Measurements from ENCODE around the gene AJM1.

Gene AJM1

GRCh38 chr9:136807281-136808074, 34.8 kb upstream of the AJM1 start, which contains the start of gene RABL6:
RABL6 (plus strand) TSS chr9:136807948; CDS start chr9:136808197, 249 bp downstream.
- FAIRE-seq, result peak; percentile 96
- DNase-seq (ENCODE audit: insufficient read length, low spot score), result peak; percentile 98
- TF ChIP-seq POU2F2 (IDR thresholded peaks at IDR 0.05; ENCODE audit: low read depth, low read length), result no peak
- peak; percentile 61; the same call in 1 of the 2 replicates for TF ChIP-seq POLR2A (IDR thresholded peaks at IDR 0.05; ENCODE audit: low read depth, low read length)
- TF ChIP-seq SPI1 (IDR thresholded peaks at IDR 0.05; ENCODE audit: low read depth, low read length), result no peak
- TF ChIP-seq PAX5 (IDR thresholded peaks at IDR 0.05; ENCODE audit: insufficient read depth, low read length, severe bottlenecking), result no peak
- TF ChIP-seq TAF1 (IDR thresholded peaks at IDR 0.05; ENCODE audit: low read depth, low read length), result peak; percentile 90

- peak; percentile 57 for DNase-seq (ENCODE audit: insufficient read length, low spot score)
- TF ChIP-seq POLR2AphosphoS5 (IDR thresholded peaks at IDR 0.05; ENCODE audit: low read depth, low read length) (no peak), SPI1 (IDR thresholded peaks at IDR 0.05; ENCODE audit: low read depth, low read length) (no peak), POLR2A (IDR thresholded peaks at IDR 0.05; ENCODE audit: low read depth, low read length) (no peak), PAX5 (IDR thresholded peaks at IDR 0.05; ENCODE audit: insufficient read depth, low read length, severe bottlenecking) (peak; percentile 88), POU2F2 (IDR thresholded peaks at IDR 0.05; ENCODE audit: low read depth, low read length) (no peak), TAF1 (IDR thresholded peaks at IDR 0.05; ENCODE audit: low read depth, low read length) (peak; percentile 72)
- FAIRE-seq, result no peak
These were observed 34.0 kb upstream of the AJM1 start for GRCh38 chr9:136808075-136808805.

- TF ChIP-seq SPI1 (IDR thresholded peaks at IDR 0.05; ENCODE audit: low read depth, low read length) (no peak), POU2F2 (IDR thresholded peaks at IDR 0.05; ENCODE audit: low read depth, low read length) (no peak), POLR2A (IDR thresholded peaks at IDR 0.05; ENCODE audit: low read depth, low read length) (no peak)
- DNase-seq (ENCODE audit: insufficient read length, low spot score), result no peak
- no peak for FAIRE-seq
These were observed 33.5 kb upstream of the AJM1 start for GRCh38 chr9:136808806-136809158.

GRCh38 chr9:136814725-136815421, 27.4 kb upstream of the AJM1 start:
- FAIRE-seq (no peak), DNase-seq (ENCODE audit: insufficient read length, low spot score) (no peak)
- no peak for TF ChIP-seq POLR2AphosphoS5 (IDR thresholded peaks at IDR 0.05; ENCODE audit: low read depth, low read length)
- no peak for TF ChIP-seq POU2F2 (IDR thresholded peaks at IDR 0.05; ENCODE audit: low read depth, low read length)
- no peak for TF ChIP-seq SPI1 (IDR thresholded peaks at IDR 0.05; ENCODE audit: low read depth, low read length)
- TF ChIP-seq TAF1 (IDR thresholded peaks at IDR 0.05; ENCODE audit: low read depth, low read length), result no peak
- no peak for TF ChIP-seq POLR2A (IDR thresholded peaks at IDR 0.05; ENCODE audit: low read depth, low read length)
- no peak for TF ChIP-seq PAX5 (IDR thresholded peaks at IDR 0.05; ENCODE audit: insufficient read depth, low read length, severe bottlenecking)

- FAIRE-seq (no peak), DNase-seq (ENCODE audit: insufficient read length, low spot score) (no peak)
- TF ChIP-seq SPI1 (IDR thresholded peaks at IDR 0.05; ENCODE audit: low read depth, low read length), result 0 out of 2 replicates have a peak, but pooled peaks have one; percentile 14
- TF ChIP-seq POLR2AphosphoS5 (IDR thresholded peaks at IDR 0.05; ENCODE audit: low read depth, low read length), result no peak
These were observed 26.9 kb upstream of the AJM1 start for GRCh38 chr9:136815422-136815782.

GRCh38 chr9:136820971-136821825, 21.1 kb upstream of the AJM1 start:
- FAIRE-seq, result no peak
- DNase-seq (ENCODE audit: insufficient read length, low spot score), result no peak
- TF ChIP-seq PAX5 (IDR thresholded peaks at IDR 0.05; ENCODE audit: insufficient read depth, low read length, severe bottlenecking) (no peak), POLR2A (IDR thresholded peaks at IDR 0.05; ENCODE audit: low read depth, low read length) (no peak), TAF1 (IDR thresholded peaks at IDR 0.05; ENCODE audit: low read depth, low read length) (no peak), SPI1 (IDR thresholded peaks at IDR 0.05; ENCODE audit: low read depth, low read length) (no peak), POU2F2 (IDR thresholded peaks at IDR 0.05; ENCODE audit: low read depth, low read length) (no peak)

GRCh38 chr9:136821826-136822544, 20.3 kb upstream of the AJM1 start:
- no peak for FAIRE-seq
- TF ChIP-seq POLR2AphosphoS5 (IDR thresholded peaks at IDR 0.05; ENCODE audit: low read depth, low read length), result no peak
- no peak for TF ChIP-seq TAF1 (IDR thresholded peaks at IDR 0.05; ENCODE audit: low read depth, low read length)

GRCh38 chr9:136823136-136824046, 18.9 kb upstream of the AJM1 start:
- DNase-seq (ENCODE audit: insufficient read length, low spot score) (no peak), FAIRE-seq (no peak)
- TF ChIP-seq POLR2AphosphoS5 (IDR thresholded peaks at IDR 0.05; ENCODE audit: low read depth, low read length) (no peak), POU2F2 (IDR thresholded peaks at IDR 0.05; ENCODE audit: low read depth, low read length) (no peak), POLR2A (IDR thresholded peaks at IDR 0.05; ENCODE audit: low read depth, low read length) (no peak), SPI1 (IDR thresholded peaks at IDR 0.05; ENCODE audit: low read depth, low read length) (no peak), TAF1 (IDR thresholded peaks at IDR 0.05; ENCODE audit: low read depth, low read length) (no peak), PAX5 (IDR thresholded peaks at IDR 0.05; ENCODE audit: insufficient read depth, low read length, severe bottlenecking) (no peak)

More at GRCh38 chr9:136821826-136822544, 20.3 kb upstream of the AJM1 start:
- DNase-seq (ENCODE audit: insufficient read length, low spot score), result no peak

Measured in GM12891 (cell line).